ENCODE measurements around the gene SLC22A23. TPM values are rescaled to one million over a fixed set of nuclear protein-coding genes. Genes with fewer than 3 reads are reported as not detected.

The SLC22A23 gene
- total RNA-seq, 1 experiment from 2014 or later: 6.8 TPM

DNA sequence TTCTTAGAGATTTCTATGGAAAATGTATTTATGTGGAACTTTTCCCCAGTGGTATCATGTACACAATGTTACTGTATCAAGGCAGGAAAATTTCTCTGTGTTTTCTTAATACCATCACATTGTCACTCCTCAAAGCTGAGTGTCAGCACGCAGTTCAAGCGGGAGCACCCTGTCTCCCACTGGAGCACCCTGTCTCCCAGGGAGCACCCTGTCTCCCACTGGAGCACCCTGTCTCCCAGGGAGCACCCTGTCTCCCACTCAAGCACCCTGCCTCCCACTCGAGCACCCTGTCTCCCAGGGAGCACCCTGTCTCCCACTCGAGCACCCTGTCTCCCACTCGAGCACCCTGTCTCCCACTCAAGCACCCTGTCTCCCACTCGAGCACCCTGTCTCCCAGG, 146.8 kb downstream of the SLC22A23 start:
- H3K18ac ChIP-seq (ENCODE audit: insufficient read length, low read depth, low read length): no peak overlapping the region
- H2BK5ac ChIP-seq (ENCODE audit: insufficient read length, low read length): no peak overlapping the region
- H4K8ac ChIP-seq (replicated peaks; ENCODE audit: insufficient read length, low read depth, low read length): no peak overlapping the region
- H3K79me2 ChIP-seq (ENCODE audit: insufficient read depth, low read length): no peaks in the 10 kb centered on the region
- DNase-seq: no peak
- no peak overlapping the region for H3K14ac ChIP-seq (ENCODE audit: insufficient read depth, low read length)
- Mint-ChIP-seq H3K27ac (no peak overlapping the region), H3K4me1 (peaks cover 6 to 17% of the 10 kb centered on the region in 2 experiments; a peak in 3 of 4 replicates), H3K4me3 (no peak overlapping the region), H3K9me3 (peaks cover 0 to 2% of the 10 kb centered on the region in 2 experiments; a peak in 1 of 5 replicates), H3K36me3 (ENCODE audit: insufficient read depth in 1 of 3, low read depth in 3 of 3) (peaks cover 7 to 28% (median 14%) of the 10 kb centered on the region in 3 experiments; a peak in 6 of 7 replicates), H3K27me3 (ENCODE audit: low read depth) (peaks cover 1% of the 10 kb centered on the region; the same call in 1 of the 2 replicates)
- no peak overlapping the region for H2AFZ ChIP-seq (ENCODE audit: low read length)
- H4K20me1 ChIP-seq (ENCODE audit: control insufficient read depth, insufficient read depth, insufficient read length): no peaks in the 10 kb centered on the region
- H3K23ac ChIP-seq (ENCODE audit: insufficient read length, low read depth, low read length): no peak overlapping the region
- H2BK120ac ChIP-seq (ENCODE audit: low read depth, low read length, poor library complexity, severe bottlenecking): no peak overlapping the region
- no peak overlapping the region for H4K91ac ChIP-seq (ENCODE audit: insufficient read length, low read depth, low read length)
- no peak overlapping the region for H3K56ac ChIP-seq (ENCODE audit: insufficient read length, low read depth, low read length)
- no peak overlapping the region for H2BK12ac ChIP-seq (ENCODE audit: insufficient read length, low read depth, low read length)
- H3K9ac ChIP-seq (ENCODE audit: extremely low read depth, insufficient read length, low read length): no peak overlapping the region
- no peaks in the 10 kb centered on the region for H3K9me3 ChIP-seq (ENCODE audit: control insufficient read depth, low read depth, low read length)
- no peak overlapping the region for H3K4ac ChIP-seq (ENCODE audit: low read depth, low read length)
- no peak overlapping the region for H3K27ac ChIP-seq (ENCODE audit: insufficient read length, low read depth, low read length)
- H3K23me2 ChIP-seq (ENCODE audit: insufficient read length, low read depth, low read length, poor library complexity, severe bottlenecking): no peaks in the 10 kb centered on the region
- no peaks in the 10 kb centered on the region for H3K4me1 ChIP-seq (ENCODE audit: insufficient read depth, low read length)
- TF ChIP-seq, protein P1, sequence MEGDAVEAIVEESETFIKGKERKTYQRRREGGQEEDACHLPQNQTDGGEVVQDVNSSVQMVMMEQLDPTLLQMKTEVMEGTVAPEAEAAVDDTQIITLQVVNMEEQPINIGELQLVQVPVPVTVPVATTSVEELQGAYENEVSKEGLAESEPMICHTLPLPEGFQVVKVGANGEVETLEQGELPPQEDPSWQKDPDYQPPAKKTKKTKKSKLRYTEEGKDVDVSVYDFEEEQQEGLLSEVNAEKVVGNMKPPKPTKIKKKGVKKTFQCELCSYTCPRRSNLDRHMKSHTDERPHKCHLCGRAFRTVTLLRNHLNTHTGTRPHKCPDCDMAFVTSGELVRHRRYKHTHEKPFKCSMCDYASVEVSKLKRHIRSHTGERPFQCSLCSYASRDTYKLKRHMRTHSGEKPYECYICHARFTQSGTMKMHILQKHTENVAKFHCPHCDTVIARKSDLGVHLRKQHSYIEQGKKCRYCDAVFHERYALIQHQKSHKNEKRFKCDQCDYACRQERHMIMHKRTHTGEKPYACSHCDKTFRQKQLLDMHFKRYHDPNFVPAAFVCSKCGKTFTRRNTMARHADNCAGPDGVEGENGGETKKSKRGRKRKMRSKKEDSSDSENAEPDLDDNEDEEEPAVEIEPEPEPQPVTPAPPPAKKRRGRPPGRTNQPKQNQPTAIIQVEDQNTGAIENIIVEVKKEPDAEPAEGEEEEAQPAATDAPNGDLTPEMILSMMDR (conservative IDR thresholded peaks at IDR 0.05): no peak
- no CpG with 5 or more reads among the region's 6 CpGs for WGBS (ENCODE audit: extremely low coverage, insufficient read length, low lambda C conversion rate)
- no peaks in the 10 kb centered on the region for H3K79me1 ChIP-seq (ENCODE audit: insufficient read depth, low read depth, low read length, poor library complexity, severe bottlenecking)
- H2AK5ac ChIP-seq (ENCODE audit: insufficient read length, low read length): no peak overlapping the region
- H3T11ph ChIP-seq (ENCODE audit: low read length): no peak overlapping the region
- no peak overlapping the region for H3K4me2 ChIP-seq (ENCODE audit: insufficient read depth, insufficient read length, low read length)
- no peak overlapping the region for H2BK20ac ChIP-seq (ENCODE audit: low read depth, low read length, poor library complexity, severe bottlenecking)
- H2BK15ac ChIP-seq (ENCODE audit: low read depth, low read length): no peak overlapping the region
- no peaks in the 10 kb centered on the region for H3K27me3 ChIP-seq (ENCODE audit: insufficient read depth, low read length)
- H4K5ac ChIP-seq (ENCODE audit: insufficient read length, low read depth, low read length): no peak overlapping the region
